ENCODE results near the gene QKI.

The QKI gene

GRCh38 chr6:163579111-163579879 is 164.8 kb downstream of the QKI start:
- H3K27ac ChIP-seq (ENCODE audit: extremely low read depth, low read depth, low read length), result no peak overlapping the region
- H3K4me3 ChIP-seq (ENCODE audit: low read depth, low read length), result no peak overlapping the region
- peaks cover 0 to 5% of the 10 kb centered on the region in 2 experiments; a peak in 1 of 3 replicates for H3K36me3 ChIP-seq (ENCODE audit: control insufficient read depth in 2 of 2, insufficient read depth in 1 of 2, low read length in 2 of 2)
- no peaks in the 10 kb centered on the region for H3K9me3 ChIP-seq (ENCODE audit: control insufficient read depth, insufficient read depth, low read depth, low read length)
- POLR2A ChIA-PET, result interaction anchor here (0.5 kb wide), 1 partner anchor 275 kb away, joined by 8 read pairs; no protein-coding TSS in a partner anchor
- peaks cover 5% of the 10 kb centered on the region; the same call in 1 of the 2 replicates for H3K4me1 ChIP-seq (ENCODE audit: control insufficient read depth, insufficient read depth, low read length)
- CTCF ChIA-PET, result interaction anchor here (0.6 to 1.0 kb wide), 3 partner anchors 131 to 396 kb away, joined by 3 to 6 read pairs (median 3); no protein-coding TSS in a partner anchor
- TF ChIP-seq ZNF473 (tag by site-specific recombination; IDR thresholded peaks at IDR 0.05) (no peak), ZNF626 (tag by site-specific recombination; IDR thresholded peaks at IDR 0.05) (no peak), KLF7 (tag by site-specific recombination; IDR thresholded peaks at IDR 0.05; ENCODE audit: borderline replicate concordance) (peak; percentile 70; the same call in 1 of the 2 replicates), PRDM6 (tag by site-specific recombination; IDR thresholded peaks at IDR 0.05) (no peak), ZSCAN30 (tag by site-specific recombination; IDR thresholded peaks at IDR 0.05) (no peak), ZNF423 (tag by site-specific recombination; IDR thresholded peaks at IDR 0.05) (no peak), GLIS2 (tag by site-specific recombination; IDR thresholded peaks at IDR 0.05) (peak; percentile 22; the same call in 1 of the 2 replicates), SP3 (tag by site-specific recombination; IDR thresholded peaks at IDR 0.05) (peak; percentile 31; the same call in 1 of the 2 replicates), ZBTB17 (tag by site-specific recombination; IDR thresholded peaks at IDR 0.05) (no peak), ZBTB10 (tag by site-specific recombination; IDR thresholded peaks at IDR 0.05) (no peak), KLF1 (tag by site-specific recombination; IDR thresholded peaks at IDR 0.05) (peak; percentile 96), ZNF514 (tag by site-specific recombination; IDR thresholded peaks at IDR 0.05) (no peak), REST (tag by site-specific recombination; IDR thresholded peaks at IDR 0.05) (0 out of 2 replicates have a peak, but pooled peaks have one; percentile 24), ZNF24 (tag by site-specific recombination; IDR thresholded peaks at IDR 0.05) (no peak), SP7 (tag by site-specific recombination; IDR thresholded peaks at IDR 0.05) (0 out of 2 replicates have a peak, but pooled peaks have one; percentile 12), ZFP3 (tag by site-specific recombination; IDR thresholded peaks at IDR 0.05; ENCODE audit: low read depth) (no peak)
- TF ChIP-seq, protein P1, sequence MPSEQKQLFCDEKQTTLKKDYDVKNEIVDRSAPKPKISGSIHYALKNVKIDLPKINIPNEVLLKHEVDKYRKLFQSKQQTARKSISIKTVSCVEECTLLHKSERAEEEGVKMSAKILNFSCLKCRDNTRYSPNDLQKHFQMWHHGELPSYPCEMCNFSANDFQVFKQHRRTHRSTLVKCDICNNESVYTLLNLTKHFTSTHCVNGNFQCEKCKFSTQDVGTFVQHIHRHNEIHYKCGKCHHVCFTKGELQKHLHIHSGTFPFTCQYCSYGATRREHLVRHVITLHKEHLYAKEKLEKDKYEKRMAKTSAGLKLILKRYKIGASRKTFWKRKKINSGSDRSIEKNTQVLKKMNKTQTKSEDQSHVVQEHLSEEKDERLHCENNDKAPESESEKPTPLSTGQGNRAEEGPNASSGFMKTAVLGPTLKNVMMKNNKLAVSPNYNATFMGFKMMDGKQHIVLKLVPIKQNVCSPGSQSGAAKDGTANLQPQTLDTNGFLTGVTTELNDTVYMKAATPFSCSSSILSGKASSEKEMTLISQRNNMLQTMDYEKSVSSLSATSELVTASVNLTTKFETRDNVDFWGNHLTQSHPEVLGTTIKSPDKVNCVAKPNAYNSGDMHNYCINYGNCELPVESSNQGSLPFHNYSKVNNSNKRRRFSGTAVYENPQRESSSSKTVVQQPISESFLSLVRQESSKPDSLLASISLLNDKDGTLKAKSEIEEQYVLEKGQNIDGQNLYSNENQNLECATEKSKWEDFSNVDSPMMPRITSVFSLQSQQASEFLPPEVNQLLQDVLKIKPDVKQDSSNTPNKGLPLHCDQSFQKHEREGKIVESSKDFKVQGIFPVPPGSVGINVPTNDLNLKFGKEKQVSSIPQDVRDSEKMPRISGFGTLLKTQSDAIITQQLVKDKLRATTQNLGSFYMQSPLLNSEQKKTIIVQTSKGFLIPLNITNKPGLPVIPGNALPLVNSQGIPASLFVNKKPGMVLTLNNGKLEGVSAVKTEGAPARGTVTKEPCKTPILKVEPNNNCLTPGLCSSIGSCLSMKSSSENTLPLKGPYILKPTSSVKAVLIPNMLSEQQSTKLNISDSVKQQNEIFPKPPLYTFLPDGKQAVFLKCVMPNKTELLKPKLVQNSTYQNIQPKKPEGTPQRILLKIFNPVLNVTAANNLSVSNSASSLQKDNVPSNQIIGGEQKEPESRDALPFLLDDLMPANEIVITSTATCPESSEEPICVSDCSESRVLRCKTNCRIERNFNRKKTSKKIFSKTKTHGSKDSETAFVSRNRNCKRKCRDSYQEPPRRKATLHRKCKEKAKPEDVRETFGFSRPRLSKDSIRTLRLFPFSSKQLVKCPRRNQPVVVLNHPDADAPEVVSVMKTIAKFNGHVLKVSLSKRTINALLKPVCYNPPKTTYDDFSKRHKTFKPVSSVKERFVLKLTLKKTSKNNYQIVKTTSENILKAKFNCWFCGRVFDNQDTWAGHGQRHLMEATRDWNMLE (tag by site-specific recombination; conservative IDR thresholded peaks at IDR 0.05; ENCODE audit: low read depth), result no peak
- TF ChIP-seq, protein P2, sequence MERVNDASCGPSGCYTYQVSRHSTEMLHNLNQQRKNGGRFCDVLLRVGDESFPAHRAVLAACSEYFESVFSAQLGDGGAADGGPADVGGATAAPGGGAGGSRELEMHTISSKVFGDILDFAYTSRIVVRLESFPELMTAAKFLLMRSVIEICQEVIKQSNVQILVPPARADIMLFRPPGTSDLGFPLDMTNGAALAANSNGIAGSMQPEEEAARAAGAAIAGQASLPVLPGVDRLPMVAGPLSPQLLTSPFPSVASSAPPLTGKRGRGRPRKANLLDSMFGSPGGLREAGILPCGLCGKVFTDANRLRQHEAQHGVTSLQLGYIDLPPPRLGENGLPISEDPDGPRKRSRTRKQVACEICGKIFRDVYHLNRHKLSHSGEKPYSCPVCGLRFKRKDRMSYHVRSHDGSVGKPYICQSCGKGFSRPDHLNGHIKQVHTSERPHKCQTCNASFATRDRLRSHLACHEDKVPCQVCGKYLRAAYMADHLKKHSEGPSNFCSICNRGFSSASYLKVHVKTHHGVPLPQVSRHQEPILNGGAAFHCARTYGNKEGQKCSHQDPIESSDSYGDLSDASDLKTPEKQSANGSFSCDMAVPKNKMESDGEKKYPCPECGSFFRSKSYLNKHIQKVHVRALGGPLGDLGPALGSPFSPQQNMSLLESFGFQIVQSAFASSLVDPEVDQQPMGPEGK (tag by site-specific recombination; IDR thresholded peaks at IDR 0.05), result 0 out of 2 replicates have a peak, but pooled peaks have one; percentile 28
- TF ChIP-seq, protein P3, sequence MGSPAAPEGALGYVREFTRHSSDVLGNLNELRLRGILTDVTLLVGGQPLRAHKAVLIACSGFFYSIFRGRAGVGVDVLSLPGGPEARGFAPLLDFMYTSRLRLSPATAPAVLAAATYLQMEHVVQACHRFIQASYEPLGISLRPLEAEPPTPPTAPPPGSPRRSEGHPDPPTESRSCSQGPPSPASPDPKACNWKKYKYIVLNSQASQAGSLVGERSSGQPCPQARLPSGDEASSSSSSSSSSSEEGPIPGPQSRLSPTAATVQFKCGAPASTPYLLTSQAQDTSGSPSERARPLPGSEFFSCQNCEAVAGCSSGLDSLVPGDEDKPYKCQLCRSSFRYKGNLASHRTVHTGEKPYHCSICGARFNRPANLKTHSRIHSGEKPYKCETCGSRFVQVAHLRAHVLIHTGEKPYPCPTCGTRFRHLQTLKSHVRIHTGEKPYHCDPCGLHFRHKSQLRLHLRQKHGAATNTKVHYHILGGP (tag by site-specific recombination; IDR thresholded peaks at IDR 0.05), result no peak

Data from HEK293 (cell line).